Mesodermal cell (in vitro differentiated cells): ENCODE data around the gene SNRNP48.

Source experiments
- H3K27ac ChIP-seq: 2 replicates; pipeline ENCODE4 v1.7.0; 2013; ENCODE audit warnings: mild to moderate bottlenecking, low read depth, low read length, moderate library complexity; ENCODE audit not compliant: severe bottlenecking
- H3K36me3 ChIP-seq: 2 replicates; pipeline ENCODE4 v1.7.1; 2013; ENCODE audit warnings: mild to moderate bottlenecking, low read length, moderate library complexity; ENCODE audit not compliant: control insufficient read depth, insufficient read depth
- H3K4me1 ChIP-seq: one replicate; pipeline ENCODE4 v1.7.1; 2013; ENCODE audit warnings: mild to moderate bottlenecking, low read length; ENCODE audit not compliant: insufficient read depth, control insufficient read depth, poor library complexity, severe bottlenecking
- H3K4me3 ChIP-seq: 2 replicates; pipeline ENCODE4 v1.7.0; 2013; ENCODE audit warnings: low read length, control low read depth, mild to moderate bottlenecking; ENCODE audit not compliant: insufficient read depth, poor library complexity, severe bottlenecking; ENCODE audit errors: extremely low read depth
- H3K9me3 ChIP-seq: 2 replicates; pipeline ENCODE4 v1.7.1; 2013; ENCODE audit warnings: mild to moderate bottlenecking, low read length, moderate library complexity; ENCODE audit not compliant: control insufficient read depth
- WGBS, 2 experiments: methylation state at CpG; one replicate each; pipeline ENCODE4 v1.1.5; 2013; ENCODE audit warnings: missing lambda C conversion rate in 2 of 2; ENCODE audit not compliant: insufficient coverage in 2 of 2; 5-methylcytosine and 5-hydroxymethylcytosine counted together

The SNRNP48 gene

GRCh38 chr6:7644417-7644816, 54.4 kb downstream of the SNRNP48 start:
- Histone ChIP-seq H3K27ac (no peak overlapping the region), H3K36me3 (no peaks in the 10 kb centered on the region), H3K9me3 (no peaks in the 10 kb centered on the region), H3K4me3 (no peak overlapping the region), H3K4me1 (peaks cover 12% of the 10 kb centered on the region)
- WGBS, 2 experiments: 92% methylated on average over 2 of the region's 2 CpGs; no CpG with 5 or more reads in 1 of the 2 experiments

GRCh38 chr6:7646394-7646793, 56.4 kb downstream of the SNRNP48 start:
- Histone ChIP-seq H3K36me3 (no peaks in the 10 kb centered on the region), H3K9me3 (no peaks in the 10 kb centered on the region), H3K4me1 (peaks cover 4% of the 10 kb centered on the region), H3K27ac (no peak overlapping the region), H3K4me3 (no peak overlapping the region)
- 100% methylated on average over 1 of the region's 1 CpG for WGBS, 2 experiments

GRCh38 chr6:7647504-7647903, 57.5 kb downstream of the SNRNP48 start:
- Histone ChIP-seq H3K27ac (no peak overlapping the region), H3K4me3 (no peak overlapping the region), H3K4me1 (no peaks in the 10 kb centered on the region), H3K36me3 (no peaks in the 10 kb centered on the region), H3K9me3 (no peaks in the 10 kb centered on the region)
- WGBS, 2 experiments: 86 to 100% methylated on average over 1 of the region's 1 CpG

GRCh38 chr6:7649037-7649810, 59.2 kb downstream of the SNRNP48 start:
- Histone ChIP-seq H3K27ac (no peak overlapping the region), H3K9me3 (no peaks in the 10 kb centered on the region), H3K36me3 (no peaks in the 10 kb centered on the region), H3K4me1 (no peaks in the 10 kb centered on the region), H3K4me3 (no peak overlapping the region)
- 90 to 97% methylated on average over 4 to 5 of the region's 12 CpGs for WGBS, 2 experiments

- no peaks in the 10 kb centered on the region for H3K9me3 ChIP-seq
- H3K27ac ChIP-seq: no peak overlapping the region
- no peaks in the 10 kb centered on the region for H3K36me3 ChIP-seq
- no peaks in the 10 kb centered on the region for H3K4me1 ChIP-seq
- H3K4me3 ChIP-seq: no peak overlapping the region
- 95 to 96% methylated on average over 2 to 4 of the region's 4 CpGs for WGBS, 2 experiments
Measured at GRCh38 chr6:7650878-7651277, 60.9 kb downstream of the SNRNP48 start.

GRCh38 chr6:7652957-7653356, 63.0 kb downstream of the SNRNP48 start:
- H3K4me3 ChIP-seq: no peak overlapping the region
- H3K36me3 ChIP-seq: no peaks in the 10 kb centered on the region
- no peaks in the 10 kb centered on the region for H3K9me3 ChIP-seq
- no peak overlapping the region for H3K27ac ChIP-seq
- 100% methylated on average over 2 of the region's 3 CpGs for WGBS, 2 experiments
- H3K4me1 ChIP-seq: no peaks in the 10 kb centered on the region

- WGBS, 2 experiments: no CpG with 5 or more reads among the region's 1 CpG
- H3K9me3 ChIP-seq: no peaks in the 10 kb centered on the region
- no peak overlapping the region for H3K27ac ChIP-seq
- H3K4me1 ChIP-seq: no peaks in the 10 kb centered on the region
- no peak overlapping the region for H3K4me3 ChIP-seq
- H3K36me3 ChIP-seq: no peaks in the 10 kb centered on the region
Measured at GRCh38 chr6:7656355-7656754, 66.4 kb downstream of the SNRNP48 start.

GRCh38 chr6:7658543-7658942, 68.5 kb downstream of the SNRNP48 start:
- H3K36me3 ChIP-seq: no peaks in the 10 kb centered on the region
- WGBS, 2 experiments: 87 to 89% methylated on average over 4 of the region's 4 CpGs
- no peaks in the 10 kb centered on the region for H3K4me1 ChIP-seq
- H3K4me3 ChIP-seq: no peak overlapping the region
- no peak overlapping the region for H3K27ac ChIP-seq
- no peaks in the 10 kb centered on the region for H3K9me3 ChIP-seq

- no peak overlapping the region for H3K4me3 ChIP-seq
Measured at GRCh38 chr6:7661364-7661763, 71.4 kb downstream of the SNRNP48 start.

More at GRCh38 chr6:7661364-7661763, 71.4 kb downstream of the SNRNP48 start:
- Histone ChIP-seq H3K4me1 (no peaks in the 10 kb centered on the region), H3K36me3 (no peaks in the 10 kb centered on the region), H3K27ac (no peak overlapping the region), H3K9me3 (no peaks in the 10 kb centered on the region)
- WGBS, 2 experiments: 80 to 83% methylated on average over 1 of the region's 3 CpGs
